ENCODE data around the gene CNPY1.

- TF ChIP-seq CTCF (conservative IDR thresholded peaks at IDR 0.05) (no peak), ZFX (IDR thresholded peaks at IDR 0.05) (no peak)
Observed at GRCh38 chr7:155470186-155470487, 76.2 kb downstream of the CNPY1 start.

Measured in C4-2B (cell line).